ENCODE results near the gene CALCOCO2. TPM values are rescaled to one million over a fixed set of nuclear protein-coding genes. Genes with fewer than 3 reads are reported as not detected.

CALCOCO2 gene
- total RNA-seq, 4 donors from 2014 or later, result 179 to 356 (median 241) TPM

GRCh38 chr17:48816438-48816773 is 14.4 kb upstream of the CALCOCO2 start:
- TF ChIP-seq, protein P1, sequence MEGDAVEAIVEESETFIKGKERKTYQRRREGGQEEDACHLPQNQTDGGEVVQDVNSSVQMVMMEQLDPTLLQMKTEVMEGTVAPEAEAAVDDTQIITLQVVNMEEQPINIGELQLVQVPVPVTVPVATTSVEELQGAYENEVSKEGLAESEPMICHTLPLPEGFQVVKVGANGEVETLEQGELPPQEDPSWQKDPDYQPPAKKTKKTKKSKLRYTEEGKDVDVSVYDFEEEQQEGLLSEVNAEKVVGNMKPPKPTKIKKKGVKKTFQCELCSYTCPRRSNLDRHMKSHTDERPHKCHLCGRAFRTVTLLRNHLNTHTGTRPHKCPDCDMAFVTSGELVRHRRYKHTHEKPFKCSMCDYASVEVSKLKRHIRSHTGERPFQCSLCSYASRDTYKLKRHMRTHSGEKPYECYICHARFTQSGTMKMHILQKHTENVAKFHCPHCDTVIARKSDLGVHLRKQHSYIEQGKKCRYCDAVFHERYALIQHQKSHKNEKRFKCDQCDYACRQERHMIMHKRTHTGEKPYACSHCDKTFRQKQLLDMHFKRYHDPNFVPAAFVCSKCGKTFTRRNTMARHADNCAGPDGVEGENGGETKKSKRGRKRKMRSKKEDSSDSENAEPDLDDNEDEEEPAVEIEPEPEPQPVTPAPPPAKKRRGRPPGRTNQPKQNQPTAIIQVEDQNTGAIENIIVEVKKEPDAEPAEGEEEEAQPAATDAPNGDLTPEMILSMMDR (IDR thresholded peaks at IDR 0.05; ENCODE audit: low read depth), result no peak

DNA sequence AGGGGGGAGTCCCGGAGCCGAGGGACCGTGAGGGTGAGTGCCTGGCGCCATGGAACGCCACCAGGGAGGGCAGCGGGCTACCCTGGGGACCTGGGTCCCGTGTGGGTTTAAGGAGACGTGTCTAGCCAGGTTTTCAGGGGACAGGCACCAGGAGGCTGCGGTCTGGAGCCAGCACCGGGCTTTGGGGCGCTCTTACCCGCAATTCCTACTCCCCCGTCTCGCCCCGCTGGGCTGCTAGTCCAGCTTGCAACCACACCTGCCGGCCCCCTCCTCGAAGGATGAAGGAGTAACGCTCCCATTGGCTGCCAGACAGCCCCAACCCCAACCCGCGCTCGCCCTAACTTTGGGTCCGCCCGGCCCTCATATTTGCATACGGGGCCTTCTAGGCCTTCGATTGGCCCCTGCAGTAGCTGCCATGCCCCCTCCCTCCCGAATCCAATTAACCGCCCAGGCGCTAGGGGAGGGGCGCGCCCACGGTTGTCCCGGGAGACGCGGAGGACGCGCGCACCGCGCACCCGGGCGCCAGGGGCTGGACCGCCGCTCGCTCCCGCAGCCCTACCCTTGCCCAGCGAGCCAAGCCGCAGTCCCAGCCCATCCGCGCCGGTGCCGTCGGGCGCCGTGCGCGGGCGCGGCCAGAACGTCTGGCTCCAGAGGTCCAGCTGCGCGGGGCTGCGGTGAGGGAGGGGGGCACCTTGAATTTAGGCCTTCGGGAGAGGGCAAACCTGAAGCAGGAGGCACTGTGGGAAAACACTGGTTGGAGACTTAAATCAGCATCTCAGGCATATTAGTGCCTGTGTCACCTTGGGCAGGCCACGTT is 13.9 kb upstream of the CALCOCO2 start, which contains the start of gene TTLL6:
TTLL6 (minus strand) TSS at position 456 of the 817 bp plus-strand sequence; CDS start at position 299, 157 bp downstream.
- TF ChIP-seq, protein P1 (IDR thresholded peaks at IDR 0.05; ENCODE audit: low read depth), result no peak

DNA sequence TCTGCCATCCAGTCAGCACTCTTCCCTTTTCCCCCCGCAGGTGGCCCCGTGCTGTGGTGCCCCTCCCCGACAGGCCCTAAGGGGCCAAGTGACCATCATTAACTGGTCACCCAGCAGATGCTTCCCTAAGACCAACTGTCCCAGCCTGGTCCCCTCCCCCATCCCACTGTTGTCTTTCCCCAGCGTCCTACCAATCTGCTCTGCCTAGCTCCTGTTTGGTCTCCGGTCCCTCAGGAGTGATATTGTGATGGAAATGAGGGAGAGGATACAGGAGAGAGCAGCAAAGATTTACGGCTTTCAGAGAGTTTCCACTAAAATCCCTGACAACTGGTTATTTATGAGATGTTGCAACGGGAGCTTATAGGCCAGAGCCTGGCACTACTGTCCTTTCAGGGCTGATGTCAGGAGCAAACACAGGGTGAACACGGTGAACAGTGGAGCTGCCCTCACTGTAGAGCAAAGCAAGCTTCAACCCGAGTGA is 12.4 kb upstream of the CALCOCO2 start:
- TF ChIP-seq, protein P1 (IDR thresholded peaks at IDR 0.05; ENCODE audit: low read depth), result no peak

DNA sequence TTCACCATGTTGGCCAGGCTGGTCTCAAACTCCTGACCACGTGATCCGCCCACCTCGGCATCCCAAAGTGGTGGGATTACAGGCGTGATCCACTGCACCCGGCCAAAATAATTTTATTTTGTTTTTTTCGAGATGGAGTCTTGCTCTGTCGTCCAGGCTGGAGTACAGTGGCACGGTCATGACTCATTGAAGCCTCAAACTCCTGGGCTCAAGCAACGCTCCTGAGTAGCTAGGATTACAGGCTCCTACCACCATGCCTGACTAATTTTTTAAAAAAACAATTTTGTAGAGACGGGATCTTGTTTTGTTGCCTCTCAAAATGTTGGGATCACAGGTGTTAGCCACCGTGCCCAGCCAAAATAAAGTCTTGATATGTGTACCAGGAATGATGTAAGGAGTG is 11.4 kb upstream of the CALCOCO2 start:
- TF ChIP-seq, protein P1 (IDR thresholded peaks at IDR 0.05; ENCODE audit: low read depth), result no peak

GRCh38 chr17:48825446-48826381 is 5.1 kb upstream of the CALCOCO2 start:
- TF ChIP-seq, protein P1 (IDR thresholded peaks at IDR 0.05; ENCODE audit: low read depth), result no peak

DNA sequence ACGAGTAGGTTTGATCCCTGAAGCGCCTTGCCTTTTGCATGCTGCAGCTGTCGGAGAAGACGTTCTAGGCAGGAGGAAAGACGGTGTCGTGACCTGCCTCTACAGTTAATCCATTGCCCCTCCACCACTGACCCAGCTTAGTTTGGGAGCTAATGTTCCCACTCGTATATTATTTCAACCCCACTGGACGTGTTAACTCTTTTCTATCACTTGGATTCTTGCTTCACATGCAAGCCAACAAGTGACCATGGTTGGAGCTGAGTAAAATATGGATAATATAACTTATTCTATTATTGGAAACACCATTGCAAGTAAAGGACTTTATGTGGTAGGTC is 681 bp downstream of the CALCOCO2 start:
- TF ChIP-seq, protein P1 (IDR thresholded peaks at IDR 0.05; ENCODE audit: low read depth), result no peak

DNA sequence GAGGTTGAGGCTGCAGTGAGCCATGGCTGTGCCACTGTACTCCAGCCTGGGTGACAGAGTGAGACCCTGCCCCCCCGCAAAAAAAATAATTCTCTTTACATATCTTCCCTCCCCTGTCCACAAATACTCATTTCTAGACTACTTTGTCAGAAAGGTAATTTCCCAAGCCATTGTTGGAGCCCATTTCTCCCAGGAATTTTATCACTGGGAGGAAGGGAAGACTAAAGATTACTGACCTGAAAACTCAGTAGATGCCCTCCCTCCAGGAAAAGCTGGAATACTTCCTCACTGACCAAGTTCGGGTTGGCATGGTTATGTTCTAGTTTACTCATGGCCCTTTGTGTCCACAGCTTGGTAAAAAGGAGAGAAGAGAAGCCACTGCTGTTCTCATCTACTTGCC is 4.1 kb downstream of the CALCOCO2 start:
- TF ChIP-seq, protein P1 (IDR thresholded peaks at IDR 0.05; ENCODE audit: low read depth), result no peak

All from subcutaneous adipose tissue (tissue), 4 donors.